Measurements from ENCODE around the gene SERPINB3.
"Not testable (repeated sequence)": the region's sequence is repeated elsewhere in the genome, so short reads cannot be mapped to it uniquely, and the experiment has no call there.

SERPINB3 gene

GRCh38 chr18:63661750-63662149, at the start of gene SERPINB3:
SERPINB3 (minus strand) TSS chr18:63661893; CDS start chr18:63661216, 677 bp downstream.
- DNase-seq = not testable (repeated sequence)

- DNase-seq = peak; percentile 11
These were observed 47.0 kb upstream of the SERPINB3 start for GRCh38 chr18:63708650-63709049.

GRCh38 chr18:63707816-63708215, 46.1 kb upstream of the SERPINB3 start:
- no peak for DNase-seq

GRCh38 chr18:63705401-63705800, 43.7 kb upstream of the SERPINB3 start:
- no peak for DNase-seq

- DNase-seq = no peak
These were observed 41.0 kb upstream of the SERPINB3 start, which contains the start of gene SERPINB11 for GRCh38 chr18:63702660-63703059. SERPINB11 (plus strand) TSS chr18:63702960; CDS start chr18:63710194, 7,234 bp downstream.

- DNase-seq = no peak
These were observed 40.3 kb upstream of the SERPINB3 start for GRCh38 chr18:63701952-63702351.

GRCh38 chr18:63700501-63700900, 38.8 kb upstream of the SERPINB3 start:
- DNase-seq = no peak

GRCh38 chr18:63697097-63697660, 35.5 kb upstream of the SERPINB3 start:
- no peak for DNase-seq

- no peak for DNase-seq
These were observed 27.4 kb upstream of the SERPINB3 start for GRCh38 chr18:63689064-63689463.

GRCh38 chr18:63686871-63687270, 25.2 kb upstream of the SERPINB3 start:
- DNase-seq = no peak

- DNase-seq = no peak
These were observed 23.0 kb upstream of the SERPINB3 start for GRCh38 chr18:63684718-63685117.

GRCh38 chr18:63683890-63684289, 22.2 kb upstream of the SERPINB3 start:
- no peak for DNase-seq

- no peak for DNase-seq
These were observed 21.5 kb upstream of the SERPINB3 start for GRCh38 chr18:63683152-63683551.

GRCh38 chr18:63681449-63682340, 20.0 kb upstream of the SERPINB3 start:
- DNase-seq = no peak

- DNase-seq = no peak
These were observed 18.3 kb upstream of the SERPINB3 start for GRCh38 chr18:63679820-63680606.

GRCh38 chr18:63677500-63678225, 16.0 kb upstream of the SERPINB3 start:
- DNase-seq = no peak

- DNase-seq = peak; percentile 51
These were observed 15.0 kb upstream of the SERPINB3 start for GRCh38 chr18:63676526-63677323.

- DNase-seq = no peak
These were observed 2.9 kb upstream of the SERPINB3 start for GRCh38 chr18:63664571-63664970.

- DNase-seq = peak; percentile 20
These were observed 2.8 kb downstream of the SERPINB3 start for GRCh38 chr18:63658920-63659319.

- peak; percentile 13 for DNase-seq
These were observed 11.4 kb downstream of the SERPINB3 start for GRCh38 chr18:63650271-63650670.

- peak; percentile 56 for DNase-seq
These were observed 13.5 kb downstream of the SERPINB3 start for GRCh38 chr18:63648241-63648640.

- DNase-seq = no peak
These were observed 14.8 kb downstream of the SERPINB3 start for GRCh38 chr18:63646936-63647335.
